ENCODE data around the gene CAPN10. TPM values are rescaled to one million over a fixed set of nuclear protein-coding genes. Genes with fewer than 3 reads are reported as not detected.

The CAPN10 gene
- polyA plus RNA-seq, 3 donors: 7.3 to 57.0 (median 7.4) TPM

DNA sequence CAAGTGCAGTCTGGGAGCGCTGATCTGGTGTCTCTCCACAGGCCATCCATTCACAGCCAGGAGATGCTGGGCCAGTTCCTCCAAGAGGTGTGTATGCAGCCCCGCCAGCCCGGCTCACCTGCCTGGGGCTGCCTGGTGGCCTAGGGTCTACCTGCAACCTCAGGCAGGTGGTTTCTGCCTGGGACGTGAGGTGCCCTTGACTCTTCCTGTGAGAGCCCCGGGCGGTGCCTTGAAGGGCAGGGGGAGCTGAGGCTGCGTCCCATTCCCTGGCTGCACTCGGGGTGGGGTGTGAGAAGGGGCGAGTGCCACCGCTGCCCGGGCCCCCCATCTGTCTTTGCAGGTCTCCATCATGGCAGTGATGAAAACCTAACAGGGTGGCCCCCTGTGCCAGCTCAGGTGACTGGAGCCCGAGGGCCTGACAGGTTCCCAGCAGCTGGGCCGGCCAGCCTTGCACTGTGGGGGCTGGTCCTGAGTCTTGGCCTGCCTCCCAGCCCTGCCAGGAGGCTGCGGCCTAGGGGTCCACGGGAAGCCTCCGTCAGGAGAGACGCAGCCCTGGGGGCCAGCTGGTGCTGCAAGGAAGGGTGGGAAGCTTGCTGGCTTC lies 11.9 kb downstream of the CAPN10 start:
- intact Hi-C loops (cut with micrococcal nuclease): no loop called here
- peaks cover 36 to 74% of the 10 kb centered on the region in 2 donors for H3K36me3 Mint-ChIP-seq
- 97% methylated on average over 16 of the region's 17 CpGs for WGBS (ENCODE audit: insufficient coverage)
- H3K79me2 ChIP-seq (ENCODE audit: insufficient read depth, low read length): peaks cover 10% of the 10 kb centered on the region
- H4K20me1 ChIP-seq (ENCODE audit: insufficient read depth, low read length): peaks cover 17% of the 10 kb centered on the region
- no peak overlapping the region for H3K4me3 Mint-ChIP-seq
- no peaks in the 10 kb centered on the region for H3K4me1 ChIP-seq (ENCODE audit: control insufficient read depth in 1 of 2, insufficient read depth in 2 of 2, low read length in 2 of 2)
- no peaks in the 10 kb centered on the region for H3K9me3 Mint-ChIP-seq
- no peak overlapping the region for H2AFZ ChIP-seq (ENCODE audit: insufficient read depth, low read depth, low read length, poor library complexity, severe bottlenecking)
- H3K27me3 ChIP-seq (ENCODE audit: control insufficient read depth in 2 of 2, insufficient read depth in 2 of 2, low read length in 2 of 2): no peaks in the 10 kb centered on the region
- H3K9ac ChIP-seq (ENCODE audit: insufficient read depth, low read length, poor library complexity, severe bottlenecking): no peak overlapping the region
- no peak overlapping the region for H3K27ac Mint-ChIP-seq
- H3K4me3 ChIP-seq (replicated peaks in 1 of 3; ENCODE audit: low read depth in 2 of 3, low read length in 3 of 3): no peak overlapping the region
- no peaks in the 10 kb centered on the region for H3K9me3 ChIP-seq (replicated peaks in 1 of 2; ENCODE audit: control insufficient read depth in 1 of 2, insufficient read depth in 1 of 2, low read length in 2 of 2)
- no peak overlapping the region for H3K4me2 ChIP-seq (replicated peaks; ENCODE audit: extremely low read depth, low read length, poor library complexity, severe bottlenecking)
- peaks cover 0 to 3% (median 0%) of the 10 kb centered on the region in 3 donors for H3K27me3 Mint-ChIP-seq (ENCODE audit: low read depth in 3 of 3)
- H3K4me1 Mint-ChIP-seq: no peaks in the 10 kb centered on the region
- TF ChIP-seq, protein P1, sequence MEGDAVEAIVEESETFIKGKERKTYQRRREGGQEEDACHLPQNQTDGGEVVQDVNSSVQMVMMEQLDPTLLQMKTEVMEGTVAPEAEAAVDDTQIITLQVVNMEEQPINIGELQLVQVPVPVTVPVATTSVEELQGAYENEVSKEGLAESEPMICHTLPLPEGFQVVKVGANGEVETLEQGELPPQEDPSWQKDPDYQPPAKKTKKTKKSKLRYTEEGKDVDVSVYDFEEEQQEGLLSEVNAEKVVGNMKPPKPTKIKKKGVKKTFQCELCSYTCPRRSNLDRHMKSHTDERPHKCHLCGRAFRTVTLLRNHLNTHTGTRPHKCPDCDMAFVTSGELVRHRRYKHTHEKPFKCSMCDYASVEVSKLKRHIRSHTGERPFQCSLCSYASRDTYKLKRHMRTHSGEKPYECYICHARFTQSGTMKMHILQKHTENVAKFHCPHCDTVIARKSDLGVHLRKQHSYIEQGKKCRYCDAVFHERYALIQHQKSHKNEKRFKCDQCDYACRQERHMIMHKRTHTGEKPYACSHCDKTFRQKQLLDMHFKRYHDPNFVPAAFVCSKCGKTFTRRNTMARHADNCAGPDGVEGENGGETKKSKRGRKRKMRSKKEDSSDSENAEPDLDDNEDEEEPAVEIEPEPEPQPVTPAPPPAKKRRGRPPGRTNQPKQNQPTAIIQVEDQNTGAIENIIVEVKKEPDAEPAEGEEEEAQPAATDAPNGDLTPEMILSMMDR (IDR thresholded peaks at IDR 0.05): no peak
- no peak overlapping the region for H3K27ac ChIP-seq (ENCODE audit: low read depth in 1 of 2, low read length in 2 of 2)
- peaks cover 58 to 89% of the 10 kb centered on the region in 2 donors for H3K36me3 ChIP-seq (replicated peaks in 1 of 2; ENCODE audit: control insufficient read depth in 1 of 2, insufficient read depth in 2 of 2, low read length in 2 of 2)
- no peak for DNase-seq

DNA sequence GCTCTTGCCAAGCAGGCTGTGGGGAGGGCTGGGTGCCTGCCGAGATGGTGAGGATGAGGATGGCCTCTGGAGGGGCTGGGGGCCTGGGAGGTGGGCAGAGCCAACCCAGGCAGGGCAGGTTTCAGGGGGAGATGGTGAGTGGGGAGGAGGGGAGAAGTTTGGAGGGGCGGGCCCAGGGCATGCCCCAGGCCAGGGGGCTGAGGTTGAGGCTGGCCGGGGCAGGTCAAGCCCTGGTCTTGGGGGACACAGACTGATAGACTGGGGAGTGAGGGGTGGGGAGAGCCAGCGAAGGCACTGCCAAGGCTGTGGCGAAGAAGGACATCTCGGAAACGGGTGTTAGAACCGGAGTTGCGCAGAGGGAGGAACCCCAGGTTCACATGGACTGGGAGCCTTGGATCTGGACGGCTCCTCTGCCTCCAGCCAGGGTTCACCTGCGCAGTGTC lies 12.6 kb downstream of the CAPN10 start:
- peaks cover 3% of the 10 kb centered on the region for H3K4me1 Mint-ChIP-seq
- no peak for DNase-seq
- peaks cover 0 to 3% (median 0%) of the 10 kb centered on the region in 3 donors for H3K27me3 Mint-ChIP-seq (ENCODE audit: low read depth in 3 of 3)
- intact Hi-C loops (cut with micrococcal nuclease): no loop called here
- H4K20me1 ChIP-seq (ENCODE audit: insufficient read depth, low read length): peaks cover 13% of the 10 kb centered on the region
- no peaks in the 10 kb centered on the region for H3K27me3 ChIP-seq (ENCODE audit: control insufficient read depth in 2 of 2, insufficient read depth in 2 of 2, low read length in 2 of 2)
- H3K4me1 ChIP-seq (ENCODE audit: control insufficient read depth in 1 of 2, insufficient read depth in 2 of 2, low read length in 2 of 2): peaks cover 4% of the 10 kb centered on the region in 2 donors
- H3K9ac ChIP-seq (ENCODE audit: insufficient read depth, low read length, poor library complexity, severe bottlenecking): no peak overlapping the region
- 93% methylated on average over 3 of the region's 11 CpGs for WGBS (ENCODE audit: insufficient coverage)
- H3K9me3 Mint-ChIP-seq: no peaks in the 10 kb centered on the region
- TF ChIP-seq, protein P1 (IDR thresholded peaks at IDR 0.05): no peak
- H3K27ac Mint-ChIP-seq: no peak overlapping the region
- no peak overlapping the region for H3K27ac ChIP-seq (ENCODE audit: low read depth in 1 of 2, low read length in 2 of 2)
- H3K9me3 ChIP-seq (replicated peaks in 1 of 2; ENCODE audit: control insufficient read depth in 1 of 2, insufficient read depth in 1 of 2, low read length in 2 of 2): no peaks in the 10 kb centered on the region
- no peak overlapping the region for H3K4me3 Mint-ChIP-seq
- no peak overlapping the region for H3K4me2 ChIP-seq (replicated peaks; ENCODE audit: extremely low read depth, low read length, poor library complexity, severe bottlenecking)
- peaks cover 36 to 68% of the 10 kb centered on the region in 2 donors for H3K36me3 Mint-ChIP-seq
- peaks cover 51 to 81% of the 10 kb centered on the region in 2 donors for H3K36me3 ChIP-seq (replicated peaks in 1 of 2; ENCODE audit: control insufficient read depth in 1 of 2, insufficient read depth in 2 of 2, low read length in 2 of 2)
- no peak overlapping the region for H3K4me3 ChIP-seq (replicated peaks in 1 of 3; ENCODE audit: low read depth in 2 of 3, low read length in 3 of 3)
- H3K79me2 ChIP-seq (ENCODE audit: insufficient read depth, low read length): peaks cover 3% of the 10 kb centered on the region
- no peak overlapping the region for H2AFZ ChIP-seq (ENCODE audit: insufficient read depth, low read depth, low read length, poor library complexity, severe bottlenecking)
